HepG2 (cell line): Measurements from ENCODE around the gene EPO. TPM values are rescaled to one million over a fixed set of nuclear protein-coding genes. Genes with fewer than 3 reads are reported as not detected.

ENCODE experiments used
- ASH2L ChIP-seq: fragments of 300-600, 200-600 bp; sonication (generic); IDR thresholded peaks from 2 replicates; pipeline ENCODE4 v1.7.0; 2017; ENCODE audit warnings: low read depth, mild to moderate bottlenecking, moderate library complexity, mixed read lengths, low read length; ENCODE audit not compliant: insufficient read length
- ETV5 ChIP-seq: IDR thresholded peaks from 2 replicates; pipeline ENCODE4 v1.6.1; 2018; ENCODE audit warnings: missing biosample characterization, missing genetic modification reagents, inconsistent platforms, borderline replicate concordance
- KIAA2018 ChIP-seq: sonication (generic); formaldehyde crosslinking; IDR thresholded peaks from 2 replicates; pipeline ENCODE4 v1.5.0; 2020; ENCODE audit warnings: mild to moderate bottlenecking, missing genetic modification reagents, borderline replicate concordance
- MED13 ChIP-seq: sonication (generic); formaldehyde crosslinking; IDR thresholded peaks from 2 replicates; pipeline ENCODE4 v1.5.0; 2020; ENCODE audit warnings: missing genetic modification reagents
- TFDP1 ChIP-seq: IDR thresholded peaks from 2 replicates; pipeline ENCODE4 v1.6.1; 2016; ENCODE audit warnings: missing compliant biosample characterization, missing genetic modification reagents, borderline replicate concordance
- ZBED4 ChIP-seq: sonication (generic); formaldehyde crosslinking; IDR thresholded peaks from 2 replicates; pipeline ENCODE4 v1.4.0; 2020; ENCODE audit warnings: missing genetic modification reagents, borderline replicate concordance
- ZBTB38 ChIP-seq: sonication (generic); formaldehyde crosslinking; IDR thresholded peaks from 2 replicates; pipeline ENCODE4 v1.5.1; 2020; ENCODE audit warnings: mild to moderate bottlenecking, missing genetic modification reagents
- ZBTB7A ChIP-seq: sonication (generic); formaldehyde crosslinking; IDR thresholded peaks from 2 replicates; pipeline ENCODE4 v1.8.0; 2022; ENCODE audit warnings: mild to moderate bottlenecking, missing genetic modification reagents
- ZNF124 ChIP-seq: sonication (generic); formaldehyde crosslinking; IDR thresholded peaks from 2 replicates; pipeline ENCODE4 v1.4.0; 2020; ENCODE audit warnings: missing genetic modification reagents
- ZNF572 ChIP-seq: sonication (generic); formaldehyde crosslinking; IDR thresholded peaks from 2 replicates; pipeline ENCODE4 v1.5.1; 2020; ENCODE audit warnings: mild to moderate bottlenecking, missing genetic modification reagents
- polyA plus RNA-seq, 8 experiments: library from polyadenylated mRNA; depleted of rRNA in 3 of 8; stranded (reverse) in 7 of 8; unstranded in 1 of 8; fragments of >200 nt; fragmentation: Illumina TruSeq in 4 of 8; extraction: Trizol in 4 of 8; gene quantifications; 2 replicates each; pipeline versions ENCODE4 v1.2.1 to v1.2.3, GENCODE V29; 2011 to 2016; ENCODE audit warnings: low read depth in 4 of 8, missing spikeins in 1 of 8, mixed read lengths in 1 of 8; ENCODE audit not compliant: insufficient read depth in 1 of 8
- total RNA-seq, 5 experiments: library from RNA; depleted of rRNA; stranded (reverse); fragments of >200 nt; fragmentation: Illumina TruSeq; extraction: Trizol; gene quantifications; 2 replicates each; pipeline ENCODE4 v1.2.3, GENCODE V29; 2016; ENCODE audit warnings: low read depth in 1 of 5
- TF ChIP-seq, protein P1 (sequence below): sonication (generic); formaldehyde crosslinking; IDR thresholded peaks from 2 replicates; pipeline ENCODE4 v1.8.0; 2022; ENCODE audit warnings: missing genetic modification reagents, low read depth, mild to moderate bottlenecking, borderline replicate concordance
- TF ChIP-seq, protein P2 (sequence below): sonication (generic); formaldehyde crosslinking; IDR thresholded peaks from 2 replicates; pipeline ENCODE4 v1.4.0; 2020; ENCODE audit warnings: mild to moderate bottlenecking, missing genetic modification reagents

Gene EPO
- total and polyA plus RNA-seq, 2 of the 13 experiments (the other 11 are each of a cell fraction or from before 2014, with no cell fraction given): 10.3 to 25.7 TPM

- no peak for TF ChIP-seq ZNF572
- peak; percentile 86; the same call in 1 of the 2 replicates for TF ChIP-seq ZBED4 (CRISPR knock-in tag)
- 0 out of 2 replicates have a peak, but pooled peaks have one; percentile 44 for TF ChIP-seq ZBTB7A (CRISPR knock-in tag)
- TF ChIP-seq, protein P1, sequence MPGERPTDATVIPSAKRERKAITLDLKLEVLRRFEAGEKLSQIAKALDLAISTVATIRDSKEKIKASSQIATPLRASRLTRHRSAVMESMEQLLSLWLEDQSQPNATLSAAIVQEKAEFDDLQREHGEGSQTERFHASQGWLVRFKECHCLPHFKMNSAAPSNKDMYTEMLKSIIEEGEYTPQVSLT (CRISPR knock-in tag): no peak
- no peak for TF ChIP-seq TFDP1 (CRISPR knock-in tag)
- TF ChIP-seq ETV5 (CRISPR knock-in tag): no peak
- TF ChIP-seq ZBTB38 (CRISPR knock-in tag): peak; percentile 87
- TF ChIP-seq ASH2L: no peak
- TF ChIP-seq KIAA2018 (CRISPR knock-in tag): no peak
- TF ChIP-seq, protein P2, sequence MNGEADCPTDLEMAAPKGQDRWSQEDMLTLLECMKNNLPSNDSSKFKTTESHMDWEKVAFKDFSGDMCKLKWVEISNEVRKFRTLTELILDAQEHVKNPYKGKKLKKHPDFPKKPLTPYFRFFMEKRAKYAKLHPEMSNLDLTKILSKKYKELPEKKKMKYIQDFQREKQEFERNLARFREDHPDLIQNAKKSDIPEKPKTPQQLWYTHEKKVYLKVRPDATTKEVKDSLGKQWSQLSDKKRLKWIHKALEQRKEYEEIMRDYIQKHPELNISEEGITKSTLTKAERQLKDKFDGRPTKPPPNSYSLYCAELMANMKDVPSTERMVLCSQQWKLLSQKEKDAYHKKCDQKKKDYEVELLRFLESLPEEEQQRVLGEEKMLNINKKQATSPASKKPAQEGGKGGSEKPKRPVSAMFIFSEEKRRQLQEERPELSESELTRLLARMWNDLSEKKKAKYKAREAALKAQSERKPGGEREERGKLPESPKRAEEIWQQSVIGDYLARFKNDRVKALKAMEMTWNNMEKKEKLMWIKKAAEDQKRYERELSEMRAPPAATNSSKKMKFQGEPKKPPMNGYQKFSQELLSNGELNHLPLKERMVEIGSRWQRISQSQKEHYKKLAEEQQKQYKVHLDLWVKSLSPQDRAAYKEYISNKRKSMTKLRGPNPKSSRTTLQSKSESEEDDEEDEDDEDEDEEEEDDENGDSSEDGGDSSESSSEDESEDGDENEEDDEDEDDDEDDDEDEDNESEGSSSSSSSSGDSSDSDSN (CRISPR knock-in tag): peak; percentile 34; the same call in 1 of the 2 replicates
- TF ChIP-seq ZNF124: no peak
- TF ChIP-seq MED13 (CRISPR knock-in tag): no peak
Observed at GRCh38 chr7:100706672-100707311, 13.5 kb upstream of the EPO start (continued).
